Body of pancreas (tissue), 4 donors: ENCODE measurements around the gene CXCR4.

Source experiments
- POLR2A ChIP-seq, 3 donors: fragments of 450-650 bp; IDR thresholded peaks; one replicate each; pipeline ENCODE4 v1.6.1; 2016; ENCODE audit warnings: antibody characterized with exemption in 3 of 3, mild to moderate bottlenecking in 2 of 3
- TF ChIP-seq, protein P1 (sequence below), 7 experiments: fragments of 450-650 bp in 4 of 7; fragments of 200-600 bp in 3 of 7; sonication (generic) in 3 of 7; IDR thresholded peaks; one replicate each; pipeline ENCODE4 v1.5.1; 2016 to 2019; ENCODE audit warnings: antibody characterized with exemption in 7 of 7

DNA sequence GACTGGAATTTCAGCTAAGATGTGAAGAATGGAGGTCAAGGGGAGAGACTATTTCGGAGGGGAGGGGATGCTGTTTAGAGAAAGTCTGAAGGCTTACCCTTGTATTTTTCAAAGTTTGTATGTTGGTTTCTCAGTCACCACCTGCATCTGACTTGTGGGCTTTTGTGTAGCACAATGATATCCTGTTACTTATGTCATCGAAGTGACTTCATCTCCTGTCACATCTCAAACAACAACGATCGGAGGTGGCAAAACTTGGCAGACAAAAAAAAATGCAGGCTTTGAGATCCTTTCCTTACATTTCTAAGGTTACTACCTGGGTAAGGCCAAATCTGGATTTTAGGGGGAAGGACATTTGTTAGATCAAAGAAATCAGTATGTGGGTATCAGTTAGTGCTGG lies 11.7 kb upstream of the CXCR4 start:
- TF ChIP-seq, protein P1, sequence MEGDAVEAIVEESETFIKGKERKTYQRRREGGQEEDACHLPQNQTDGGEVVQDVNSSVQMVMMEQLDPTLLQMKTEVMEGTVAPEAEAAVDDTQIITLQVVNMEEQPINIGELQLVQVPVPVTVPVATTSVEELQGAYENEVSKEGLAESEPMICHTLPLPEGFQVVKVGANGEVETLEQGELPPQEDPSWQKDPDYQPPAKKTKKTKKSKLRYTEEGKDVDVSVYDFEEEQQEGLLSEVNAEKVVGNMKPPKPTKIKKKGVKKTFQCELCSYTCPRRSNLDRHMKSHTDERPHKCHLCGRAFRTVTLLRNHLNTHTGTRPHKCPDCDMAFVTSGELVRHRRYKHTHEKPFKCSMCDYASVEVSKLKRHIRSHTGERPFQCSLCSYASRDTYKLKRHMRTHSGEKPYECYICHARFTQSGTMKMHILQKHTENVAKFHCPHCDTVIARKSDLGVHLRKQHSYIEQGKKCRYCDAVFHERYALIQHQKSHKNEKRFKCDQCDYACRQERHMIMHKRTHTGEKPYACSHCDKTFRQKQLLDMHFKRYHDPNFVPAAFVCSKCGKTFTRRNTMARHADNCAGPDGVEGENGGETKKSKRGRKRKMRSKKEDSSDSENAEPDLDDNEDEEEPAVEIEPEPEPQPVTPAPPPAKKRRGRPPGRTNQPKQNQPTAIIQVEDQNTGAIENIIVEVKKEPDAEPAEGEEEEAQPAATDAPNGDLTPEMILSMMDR (IDR thresholded peaks at IDR 0.05) = no peak
- no peak for TF ChIP-seq POLR2A (IDR thresholded peaks at IDR 0.05)
